B cell (primary cell): ENCODE measurements around the gene NAMPT. TPM values are rescaled to one million over a fixed set of nuclear protein-coding genes. Genes with fewer than 3 reads are reported as not detected.

ENCODE experiments used
- ATAC-seq: fragments of 200-7000 bp; cut with Tn5 transposase; one replicate; pipeline ENCODE4 v1.10.0; 2021; ENCODE audit warnings: low read depth, mild to moderate bottlenecking, moderate number of reproducible peaks, moderate library complexity
- CTCF ChIA-PET: fragments of 350-600 bp; sonication (Branson Sonifier 250); formaldehyde crosslinking; loops from one replicate; lab custom pipeline; 2021; ENCODE audit warnings: antibody characterized with exemption, inconsistent platforms; lab: Charles Lee
- POLR2A ChIA-PET: fragments of 350-600 bp; sonication (Branson Sonifier 250); formaldehyde crosslinking; loops from one replicate; lab custom pipeline; 2021; ENCODE audit warnings: antibody characterized with exemption; lab: Charles Lee
- DNase-seq: peaks from one replicate; pipeline ENCODE4 v3.0.0; 2013
- H2AFZ ChIP-seq: 2 replicates; pipeline ENCODE4 v1.6.1; 2012; ENCODE audit warnings: mild to moderate bottlenecking, low read depth, low read length; ENCODE audit not compliant: insufficient read depth, poor library complexity, severe bottlenecking
- H3K27ac ChIP-seq, 2 donors: 1 replicate in 1 of 2; 2 replicates in 1 of 2; pipeline ENCODE4 v1.5.1; 2012 to 2013; ENCODE audit warnings: low read length in 2 of 2, mild to moderate bottlenecking in 2 of 2, moderate library complexity in 1 of 2
- H3K27me3 ChIP-seq, 4 experiments: fragments of 200-600 bp in 1 of 4; sonication (generic) in 1 of 4; replicated peaks in 1 of 4; 1 replicate in 2 of 4; 2 replicates in 2 of 4; pipeline versions ENCODE4 v1.6.1 to v1.7.0; 2013 to 2016; ENCODE audit warnings: low read length in 3 of 4, mild to moderate bottlenecking in 2 of 4, mixed read lengths in 1 of 4, moderate library complexity in 1 of 4; ENCODE audit not compliant: insufficient read depth in 4 of 4, control insufficient read depth in 3 of 4; ENCODE audit errors: control extremely low read depth in 1 of 4
- H3K36me3 ChIP-seq, 2 experiments: replicated peaks in 1 of 2; 1 replicate in 1 of 2; 2 replicates in 1 of 2; pipeline versions ENCODE4 v1.6.1 to v1.7.1; 2013; ENCODE audit warnings: low read length in 1 of 2; ENCODE audit not compliant: insufficient read depth in 2 of 2, control insufficient read depth in 1 of 2; ENCODE audit errors: control extremely low read depth in 1 of 2, extremely low read depth in 1 of 2
- H3K4me1 ChIP-seq, 2 donors: fragments of 200-600 bp in 1 of 2; sonication (generic) in 1 of 2; 1 replicate in 1 of 2; 2 replicates in 1 of 2; pipeline versions ENCODE4 v1.5.1 to v1.6.1; 2013 to 2017; ENCODE audit warnings: low read length in 2 of 2; ENCODE audit not compliant: control insufficient read depth in 2 of 2, insufficient read depth in 2 of 2
- H3K4me2 ChIP-seq: replicated peaks from 2 replicates; pipeline ENCODE3; 2012; ENCODE audit warnings: mild to moderate bottlenecking, low read depth, low read length; ENCODE audit not compliant: poor library complexity, severe bottlenecking
- H3K4me3 ChIP-seq, 5 experiments: fragments of 200-600 bp in 1 of 5; sonication (generic) in 1 of 5; 1 replicate in 3 of 5; 2 replicates in 2 of 5; pipeline versions ENCODE4 v1.5.1 to v1.7.0; 2011 to 2016; ENCODE audit warnings: low read length in 4 of 5, mild to moderate bottlenecking in 4 of 5, low read depth in 2 of 5, control low read depth in 1 of 5, moderate library complexity in 1 of 5; ENCODE audit not compliant: insufficient read depth in 1 of 5; ENCODE audit errors: control extremely low read depth in 1 of 5, extremely low read depth in 1 of 5
- H3K79me2 ChIP-seq: fragments of 200-600 bp; sonication (generic); one replicate; pipeline ENCODE4 v1.6.0; 2016; ENCODE audit warnings: low read length; ENCODE audit not compliant: control insufficient read depth, insufficient read depth
- H3K9ac ChIP-seq: fragments of 200-600 bp; sonication (generic); 2 replicates; pipeline ENCODE4 v1.6.1; 2017; ENCODE audit warnings: mild to moderate bottlenecking, low read length, moderate library complexity
- H3K9me3 ChIP-seq, 3 donors: one replicate each; pipeline versions ENCODE4 v1.6.1 to v1.7.1; 2013; ENCODE audit warnings: low read length in 2 of 3; ENCODE audit not compliant: control insufficient read depth in 2 of 3, insufficient read depth in 1 of 3; ENCODE audit errors: control extremely low read depth in 1 of 3
- H4K20me1 ChIP-seq: 2 replicates; pipeline ENCODE4 v1.6.0; 2012; ENCODE audit warnings: mild to moderate bottlenecking, low read length; ENCODE audit not compliant: insufficient read depth, control insufficient read depth, poor library complexity, severe bottlenecking
- H3K27ac Mint-ChIP-seq: one replicate; pipeline ENCODE4 v1.8.0; 2021; ENCODE audit warnings: mixed read lengths
- H3K27me3 Mint-ChIP-seq: one replicate; pipeline ENCODE4 v1.8.0; 2021; ENCODE audit warnings: mixed read lengths
- H3K4me1 Mint-ChIP-seq: one replicate; pipeline ENCODE4 v1.8.0; 2021; ENCODE audit warnings: mixed read lengths
- H3K4me3 Mint-ChIP-seq: one replicate; pipeline ENCODE4 v1.8.0; 2021; ENCODE audit warnings: mixed read lengths
- H3K9me3 Mint-ChIP-seq: one replicate; pipeline ENCODE4 v1.8.0; 2022; ENCODE audit warnings: mixed read lengths; ENCODE audit not compliant: insufficient read depth
- EZH2 ChIP-seq: IDR thresholded peaks from 2 replicates; pipeline ENCODE4 v1.6.1; 2012; ENCODE audit warnings: borderline replicate concordance, low read depth, mild to moderate bottlenecking, moderate library complexity, low read length; ENCODE audit not compliant: insufficient read depth, poor library complexity, severe bottlenecking
- WGBS: methylation state at CpG from one replicate; pipeline ENCODE4 v1.1.5; 2013; ENCODE audit warnings: missing lambda C conversion rate; ENCODE audit not compliant: insufficient coverage; 5-methylcytosine and 5-hydroxymethylcytosine counted together
- intact Hi-C: fragments of 100-400 bp; cut with micrococcal nuclease; formaldehyde crosslinking; loops from one replicate; pipeline ENCODE4 v1.10.0; 2022
- polyA plus RNA-seq: library from polyadenylated mRNA; depleted of rRNA; stranded (reverse); fragments of >200 nt; gene quantifications from 2 replicates; pipeline ENCODE4 v1.2.3, GENCODE V29; 2012
- total RNA-seq, 2 donors: library from RNA; stranded (reverse); fragments of 120-200 nt in 1 of 2; gene quantifications; 1 replicate in 1 of 2; 2 replicates in 1 of 2; pipeline versions ENCODE4 v1.2.3 to v1.2.4, GENCODE V29; 2013 to 2022
- TF ChIP-seq, protein P1 (sequence below): fragments of 200-600 bp; IDR thresholded peaks from one replicate; pipeline ENCODE4 v1.8.0; 2022; ENCODE audit warnings: antibody characterized with exemption, mild to moderate bottlenecking

Gene NAMPT
- total and polyA plus RNA-seq, 2 donors (not counting 1 experiment from before 2014, with no cell fraction given) = 11.6 to 48.8 TPM

DNA sequence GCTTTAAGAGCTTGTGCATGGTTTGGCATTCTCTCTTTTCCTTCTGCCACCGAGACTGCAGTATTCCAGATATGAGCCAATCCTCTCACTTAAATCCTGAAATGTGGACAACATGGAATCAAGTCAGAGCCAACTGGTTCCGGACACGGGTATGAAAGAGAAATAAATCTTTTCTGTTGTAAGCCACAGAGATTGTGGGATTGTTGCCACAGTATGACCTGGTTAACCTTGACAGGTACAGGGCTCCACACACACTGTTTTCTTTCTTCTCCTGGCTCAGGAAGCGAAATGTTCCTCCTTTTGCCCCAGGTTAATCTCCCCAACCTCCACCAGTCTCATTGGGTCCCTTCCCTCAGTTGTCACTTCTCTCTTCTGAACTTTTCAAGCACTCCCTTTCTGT lies 6.5 kb upstream of the NAMPT start:
- Histone ChIP-seq H4K20me1 (no peaks in the 10 kb centered on the region), H3K36me3 (no peaks in the 10 kb centered on the region), H3K27ac (no peak overlapping the region), H3K9me3 (peaks cover 0 to 2% (median 0%) of the 10 kb centered on the region in 3 donors), H3K4me2 (no peak overlapping the region), H3K9ac (no peak overlapping the region), H2AFZ (no peak overlapping the region), H3K4me1 (peaks cover 0 to under 1% of the 10 kb centered on the region in 2 donors), H3K27me3 (no peaks in the 10 kb centered on the region), H3K4me3 (no peak overlapping the region), H3K79me2 (no peaks in the 10 kb centered on the region)
- Mint-ChIP-seq H3K9me3 (no peaks in the 10 kb centered on the region), H3K27me3 (peaks cover 2% of the 10 kb centered on the region), H3K4me1 (peaks cover under 1% of the 10 kb centered on the region), H3K27ac (no peak overlapping the region), H3K4me3 (no peak overlapping the region)
- POLR2A ChIA-PET = no interaction called here
- no peak for ATAC-seq
- TF ChIP-seq EZH2 = no peak
- TF ChIP-seq, protein P1, sequence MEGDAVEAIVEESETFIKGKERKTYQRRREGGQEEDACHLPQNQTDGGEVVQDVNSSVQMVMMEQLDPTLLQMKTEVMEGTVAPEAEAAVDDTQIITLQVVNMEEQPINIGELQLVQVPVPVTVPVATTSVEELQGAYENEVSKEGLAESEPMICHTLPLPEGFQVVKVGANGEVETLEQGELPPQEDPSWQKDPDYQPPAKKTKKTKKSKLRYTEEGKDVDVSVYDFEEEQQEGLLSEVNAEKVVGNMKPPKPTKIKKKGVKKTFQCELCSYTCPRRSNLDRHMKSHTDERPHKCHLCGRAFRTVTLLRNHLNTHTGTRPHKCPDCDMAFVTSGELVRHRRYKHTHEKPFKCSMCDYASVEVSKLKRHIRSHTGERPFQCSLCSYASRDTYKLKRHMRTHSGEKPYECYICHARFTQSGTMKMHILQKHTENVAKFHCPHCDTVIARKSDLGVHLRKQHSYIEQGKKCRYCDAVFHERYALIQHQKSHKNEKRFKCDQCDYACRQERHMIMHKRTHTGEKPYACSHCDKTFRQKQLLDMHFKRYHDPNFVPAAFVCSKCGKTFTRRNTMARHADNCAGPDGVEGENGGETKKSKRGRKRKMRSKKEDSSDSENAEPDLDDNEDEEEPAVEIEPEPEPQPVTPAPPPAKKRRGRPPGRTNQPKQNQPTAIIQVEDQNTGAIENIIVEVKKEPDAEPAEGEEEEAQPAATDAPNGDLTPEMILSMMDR = no peak
- CTCF ChIA-PET = no interaction called here
- no peak for DNase-seq
- 93% methylated on average over 1 of the region's 4 CpGs for WGBS
- intact Hi-C loops = no loop called here

DNA sequence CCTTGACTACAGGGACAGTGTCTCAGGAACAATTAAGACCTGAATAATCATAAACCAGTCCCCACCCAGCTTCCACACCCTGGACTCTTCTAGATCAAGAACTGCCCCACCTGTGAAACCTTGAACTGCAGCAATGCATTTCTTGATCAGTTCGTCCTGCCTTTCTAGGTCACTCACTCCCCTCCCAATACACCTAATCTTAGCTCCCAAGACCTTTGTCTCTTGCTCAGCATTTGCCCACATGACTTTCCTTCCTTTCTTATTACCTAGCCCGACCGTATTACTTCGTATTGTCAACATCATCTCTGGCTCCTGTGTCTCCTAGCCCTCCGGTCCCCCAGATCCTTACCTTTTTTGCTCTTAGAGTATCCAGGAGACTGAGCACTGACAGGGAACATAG lies 5.5 kb upstream of the NAMPT start:
- DNase-seq = no peak
- no peak overlapping the region for H3K4me3 Mint-ChIP-seq
- Histone ChIP-seq H3K9me3 (peaks cover 0 to 2% (median 0%) of the 10 kb centered on the region in 3 donors), H3K27ac (no peak overlapping the region), H3K9ac (no peak overlapping the region), H3K27me3 (no peaks in the 10 kb centered on the region), H2AFZ (no peak overlapping the region), H3K79me2 (no peaks in the 10 kb centered on the region), H3K4me2 (no peak overlapping the region), H3K4me1 (peaks cover 6 to 10% of the 10 kb centered on the region in 2 donors), H4K20me1 (no peaks in the 10 kb centered on the region), H3K36me3 (no peaks in the 10 kb centered on the region), H3K4me3 (no peak overlapping the region)
- H3K4me1 Mint-ChIP-seq = peaks cover 9% of the 10 kb centered on the region
- H3K9me3 Mint-ChIP-seq = no peaks in the 10 kb centered on the region
- no peaks in the 10 kb centered on the region for H3K27me3 Mint-ChIP-seq
- CTCF ChIA-PET = no interaction called here
- H3K27ac Mint-ChIP-seq = no peak overlapping the region
- no peak for TF ChIP-seq EZH2
- TF ChIP-seq, protein P1 = no peak
- POLR2A ChIA-PET = no interaction called here
- ATAC-seq = no peak
- WGBS = 99% methylated on average over 5 of the region's 5 CpGs
- intact Hi-C loops = no loop called here
